WTC11 (cell line): ENCODE data around the gene EPGN. TPM values are rescaled to one million over a fixed set of nuclear protein-coding genes. Genes with fewer than 3 reads are reported as not detected.

ENCODE experiments used
- ATAC-seq: fragments of 200-7000 bp; cut with Tn5 transposase; 2 replicates; pipeline ENCODE4 v1.10.0; 2021; ENCODE audit warnings: mild to moderate bottlenecking, moderate library complexity
- CTCF ChIA-PET: fragments of 300-600 bp; sonication (Branson Sonifier 250); formaldehyde crosslinking; loops from one replicate; lab custom pipeline; 2021; ENCODE audit warnings: antibody characterized with exemption; lab: Charles Lee
- POLR2A ChIA-PET: fragments of 350-600 bp; sonication (Branson Sonifier 250); formaldehyde crosslinking; loops from one replicate; lab custom pipeline; 2021; ENCODE audit warnings: antibody characterized with exemption; lab: Charles Lee
- DNase-seq: peaks from one replicate; pipeline ENCODE4 v3.0.0; 2021; ENCODE audit warnings: low spot score
- H3K27ac Mint-ChIP-seq: 2 replicates; pipeline ENCODE4 v1.8.0; 2021; ENCODE audit warnings: mixed read lengths
- H3K27me3 Mint-ChIP-seq: 2 replicates; pipeline ENCODE4 v1.8.0; 2021; ENCODE audit warnings: low read depth, mild to moderate bottlenecking, moderate library complexity, mixed read lengths
- H3K36me3 Mint-ChIP-seq: 2 replicates; pipeline ENCODE4 v1.8.0; 2021; ENCODE audit warnings: mixed read lengths
- H3K4me1 Mint-ChIP-seq: 2 replicates; pipeline ENCODE4 v1.8.0; 2022; ENCODE audit warnings: mixed read lengths
- H3K4me3 Mint-ChIP-seq: 2 replicates; pipeline ENCODE4 v1.8.0; 2021; ENCODE audit warnings: mild to moderate bottlenecking, moderate library complexity, mixed read lengths
- H3K9me3 Mint-ChIP-seq: 2 replicates; pipeline ENCODE4 v1.8.0; 2021; ENCODE audit warnings: mixed read lengths
- CBFB ChIP-seq: sonication (generic); formaldehyde crosslinking; IDR thresholded peaks from 2 replicates; pipeline ENCODE4 v1.8.1; 2022; ENCODE audit warnings: mild to moderate bottlenecking, low read depth, missing genetic modification reagents
- ERG ChIP-seq: fragments of 250-450 bp; sonication (Bioruptor Pico); IDR thresholded peaks from 2 replicates; pipeline ENCODE4 v1.8.0; 2021; ENCODE audit warnings: mild to moderate bottlenecking
- ESRRA ChIP-seq: sonication (generic); formaldehyde crosslinking; IDR thresholded peaks from 2 replicates; pipeline ENCODE4 v1.8.1; 2022; ENCODE audit warnings: mild to moderate bottlenecking, missing genetic modification reagents, borderline replicate concordance
- ETV6 ChIP-seq: sonication (generic); formaldehyde crosslinking; IDR thresholded peaks from 2 replicates; pipeline ENCODE4 v1.8.1; 2022; ENCODE audit warnings: mild to moderate bottlenecking, missing genetic modification reagents
- GTF2I ChIP-seq: fragments of 250-450 bp; sonication (Bioruptor Pico); conservative IDR thresholded peaks from 2 replicates; pipeline ENCODE4 v1.4.0; 2021; ENCODE audit warnings: mild to moderate bottlenecking
- NFATC4 ChIP-seq: fragments of 250-450 bp; sonication (Bioruptor Pico); IDR thresholded peaks from 2 replicates; pipeline ENCODE4 v1.9.0; 2021; ENCODE audit warnings: mild to moderate bottlenecking
- PRRX2 ChIP-seq: fragments of 250-450 bp; sonication (Bioruptor Pico); IDR thresholded peaks from 2 replicates; pipeline ENCODE4 v1.8.0; 2021; ENCODE audit warnings: mild to moderate bottlenecking
- TCF7 ChIP-seq: sonication (generic); formaldehyde crosslinking; IDR thresholded peaks from 2 replicates; pipeline ENCODE4 v1.8.0; 2022; ENCODE audit warnings: mild to moderate bottlenecking, low read depth, missing genetic modification reagents, moderate library complexity
- TEAD4 ChIP-seq: sonication (generic); formaldehyde crosslinking; IDR thresholded peaks from 2 replicates; pipeline ENCODE4 v1.8.0; 2022; ENCODE audit warnings: mild to moderate bottlenecking, missing genetic modification reagents
- TP53 ChIP-seq: sonication (generic); formaldehyde crosslinking; IDR thresholded peaks from 2 replicates; pipeline ENCODE4 v1.8.1; 2023; ENCODE audit warnings: mild to moderate bottlenecking, missing genetic modification reagents
- ZBTB21 ChIP-seq: sonication (generic); formaldehyde crosslinking; IDR thresholded peaks from 2 replicates; pipeline ENCODE4 v1.8.1; 2023; ENCODE audit warnings: mild to moderate bottlenecking, missing genetic modification reagents, borderline replicate concordance
- ZNF121 ChIP-seq: sonication (generic); formaldehyde crosslinking; IDR thresholded peaks from 2 replicates; pipeline ENCODE4 v1.8.0; 2023; ENCODE audit warnings: missing genetic modification reagents
- ZNF423 ChIP-seq: fragments of 250-450 bp; sonication (Bioruptor Pico); IDR thresholded peaks from 2 replicates; pipeline ENCODE4 v2.1.2; 2022; ENCODE audit warnings: mild to moderate bottlenecking, moderate library complexity
- ZNF532 ChIP-seq: fragments of 250-450 bp; sonication (Bioruptor Pico); IDR thresholded peaks from 2 replicates; pipeline ENCODE4 v1.9.0; 2021; ENCODE audit warnings: mild to moderate bottlenecking, borderline replicate concordance
- total RNA-seq: library from RNA; stranded (reverse); gene quantifications from 3 replicates; pipeline ENCODE4 v1.2.3, GENCODE V29; 2021
- TF ChIP-seq, protein P1 (sequence below): sonication (generic); formaldehyde crosslinking; IDR thresholded peaks from 2 replicates; pipeline ENCODE4 v1.8.0; 2022; ENCODE audit warnings: mild to moderate bottlenecking, missing genetic modification reagents
- TF ChIP-seq, protein P2 (sequence below): sonication (generic); formaldehyde crosslinking; IDR thresholded peaks from 2 replicates; pipeline ENCODE4 v1.8.1; 2022; ENCODE audit warnings: low read depth, mild to moderate bottlenecking, moderate library complexity, missing genetic modification reagents, borderline replicate concordance
- TF ChIP-seq, protein P3 (sequence below): sonication (generic); formaldehyde crosslinking; IDR thresholded peaks from 2 replicates; pipeline ENCODE4 v1.8.0; 2022; ENCODE audit warnings: mild to moderate bottlenecking, missing genetic modification reagents
- TF ChIP-seq, protein P4 (sequence below): sonication (generic); formaldehyde crosslinking; IDR thresholded peaks from 2 replicates; pipeline ENCODE4 v1.8.1; 2023; ENCODE audit warnings: mild to moderate bottlenecking, missing genetic modification reagents, moderate library complexity
- TF ChIP-seq, protein P5 (sequence below): sonication (generic); formaldehyde crosslinking; IDR thresholded peaks from 2 replicates; pipeline ENCODE4 v1.8.1; 2023; ENCODE audit warnings: mild to moderate bottlenecking, missing genetic modification reagents, borderline replicate concordance
- TF ChIP-seq, protein P6 (sequence below): sonication (generic); formaldehyde crosslinking; IDR thresholded peaks from 2 replicates; pipeline ENCODE4 v1.8.1; 2023; ENCODE audit warnings: mild to moderate bottlenecking, missing genetic modification reagents, moderate library complexity

Gene EPGN
- total RNA-seq, 1 experiment from 2014 or later = not detected

- Mint-ChIP-seq H3K36me3 (peaks cover 2% of the 10 kb centered on the region; the same call in 1 of the 2 replicates), H3K9me3 (peaks cover 12% of the 10 kb centered on the region), H3K27ac (no peak overlapping the region), H3K4me3 (no peak overlapping the region), H3K27me3 (no peaks in the 10 kb centered on the region), H3K4me1 (peaks cover 16% of the 10 kb centered on the region)
- ChIA-PET POLR2A (no interaction called here), CTCF (no interaction called here)
- TF ChIP-seq TP53 (no peak), ESRRA (no peak), TCF7 (no peak), ERG (CRISPR knock-in tag) (no peak), CBFB (no peak), ZBTB21 (CRISPR knock-in tag) (no peak)
- TF ChIP-seq, protein P1, sequence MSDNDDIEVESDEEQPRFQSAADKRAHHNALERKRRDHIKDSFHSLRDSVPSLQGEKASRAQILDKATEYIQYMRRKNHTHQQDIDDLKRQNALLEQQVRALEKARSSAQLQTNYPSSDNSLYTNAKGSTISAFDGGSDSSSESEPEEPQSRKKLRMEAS (CRISPR knock-in tag) = no peak
- TF ChIP-seq, protein P2, sequence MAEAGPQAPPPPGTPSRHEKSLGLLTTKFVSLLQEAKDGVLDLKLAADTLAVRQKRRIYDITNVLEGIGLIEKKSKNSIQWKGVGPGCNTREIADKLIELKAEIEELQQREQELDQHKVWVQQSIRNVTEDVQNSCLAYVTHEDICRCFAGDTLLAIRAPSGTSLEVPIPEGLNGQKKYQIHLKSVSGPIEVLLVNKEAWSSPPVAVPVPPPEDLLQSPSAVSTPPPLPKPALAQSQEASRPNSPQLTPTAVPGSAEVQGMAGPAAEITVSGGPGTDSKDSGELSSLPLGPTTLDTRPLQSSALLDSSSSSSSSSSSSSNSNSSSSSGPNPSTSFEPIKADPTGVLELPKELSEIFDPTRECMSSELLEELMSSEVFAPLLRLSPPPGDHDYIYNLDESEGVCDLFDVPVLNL (CRISPR knock-in tag) = no peak
- TF ChIP-seq, protein P3, sequence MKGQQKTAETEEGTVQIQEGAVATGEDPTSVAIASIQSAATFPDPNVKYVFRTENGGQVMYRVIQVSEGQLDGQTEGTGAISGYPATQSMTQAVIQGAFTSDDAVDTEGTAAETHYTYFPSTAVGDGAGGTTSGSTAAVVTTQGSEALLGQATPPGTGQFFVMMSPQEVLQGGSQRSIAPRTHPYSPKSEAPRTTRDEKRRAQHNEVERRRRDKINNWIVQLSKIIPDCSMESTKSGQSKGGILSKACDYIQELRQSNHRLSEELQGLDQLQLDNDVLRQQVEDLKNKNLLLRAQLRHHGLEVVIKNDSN (CRISPR knock-in tag) = no peak
- DNase-seq (no peak), ATAC-seq (no peak)
Observed at GRCh38 chr4:74335341-74336021, 27.2 kb downstream of the EPGN start.

DNA sequence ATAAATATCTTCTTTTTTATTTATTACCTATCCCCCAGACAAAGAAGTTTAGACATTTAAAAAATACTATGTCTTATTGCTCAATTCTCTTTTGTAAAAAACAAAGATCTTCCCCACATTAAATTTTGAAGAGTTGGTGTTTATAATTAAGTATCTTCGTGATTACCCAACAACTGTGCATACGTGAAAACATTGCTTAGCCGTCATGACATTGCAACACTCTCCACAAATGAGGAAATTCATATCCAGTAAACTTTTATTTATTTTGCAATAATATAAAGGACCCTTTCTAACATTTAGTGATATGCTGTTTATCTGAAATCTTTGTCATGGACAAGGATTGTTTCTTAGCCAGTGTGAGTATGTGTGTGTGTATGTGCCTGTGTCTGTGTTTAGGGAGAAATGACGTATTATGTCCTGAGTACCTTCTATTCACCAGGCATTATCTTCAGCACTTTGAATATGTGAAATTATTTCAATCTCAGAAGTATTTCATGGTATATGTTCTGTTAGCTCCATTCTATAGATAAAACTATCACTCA lies 30.6 kb downstream of the EPGN start:
- CTCF ChIA-PET = no interaction called here
- Mint-ChIP-seq H3K4me3 (no peak overlapping the region), H3K4me1 (peaks cover 13% of the 10 kb centered on the region), H3K9me3 (peaks cover 44% of the 10 kb centered on the region), H3K36me3 (peaks cover 24% of the 10 kb centered on the region), H3K27ac (no peak overlapping the region), H3K27me3 (no peaks in the 10 kb centered on the region)
- POLR2A ChIA-PET = no interaction called here
- ATAC-seq (no peak), DNase-seq (no peak)
- TF ChIP-seq, protein P4, sequence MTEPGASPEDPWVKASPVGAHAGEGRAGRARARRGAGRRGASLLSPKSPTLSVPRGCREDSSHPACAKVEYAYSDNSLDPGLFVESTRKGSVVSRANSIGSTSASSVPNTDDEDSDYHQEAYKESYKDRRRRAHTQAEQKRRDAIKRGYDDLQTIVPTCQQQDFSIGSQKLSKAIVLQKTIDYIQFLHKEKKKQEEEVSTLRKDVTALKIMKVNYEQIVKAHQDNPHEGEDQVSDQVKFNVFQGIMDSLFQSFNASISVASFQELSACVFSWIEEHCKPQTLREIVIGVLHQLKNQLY = no peak
- TF ChIP-seq ETV6 (no peak), NFATC4 (CRISPR knock-in tag) (no peak), ESRRA (no peak), GTF2I (CRISPR knock-in tag) (no peak), ZNF423 (CRISPR knock-in tag) (no peak), ZNF532 (CRISPR knock-in tag) (no peak), TEAD4 (CRISPR knock-in tag) (no peak), ZNF121 (no peak), PRRX2 (CRISPR knock-in tag) (no peak)
- TF ChIP-seq, protein P5, sequence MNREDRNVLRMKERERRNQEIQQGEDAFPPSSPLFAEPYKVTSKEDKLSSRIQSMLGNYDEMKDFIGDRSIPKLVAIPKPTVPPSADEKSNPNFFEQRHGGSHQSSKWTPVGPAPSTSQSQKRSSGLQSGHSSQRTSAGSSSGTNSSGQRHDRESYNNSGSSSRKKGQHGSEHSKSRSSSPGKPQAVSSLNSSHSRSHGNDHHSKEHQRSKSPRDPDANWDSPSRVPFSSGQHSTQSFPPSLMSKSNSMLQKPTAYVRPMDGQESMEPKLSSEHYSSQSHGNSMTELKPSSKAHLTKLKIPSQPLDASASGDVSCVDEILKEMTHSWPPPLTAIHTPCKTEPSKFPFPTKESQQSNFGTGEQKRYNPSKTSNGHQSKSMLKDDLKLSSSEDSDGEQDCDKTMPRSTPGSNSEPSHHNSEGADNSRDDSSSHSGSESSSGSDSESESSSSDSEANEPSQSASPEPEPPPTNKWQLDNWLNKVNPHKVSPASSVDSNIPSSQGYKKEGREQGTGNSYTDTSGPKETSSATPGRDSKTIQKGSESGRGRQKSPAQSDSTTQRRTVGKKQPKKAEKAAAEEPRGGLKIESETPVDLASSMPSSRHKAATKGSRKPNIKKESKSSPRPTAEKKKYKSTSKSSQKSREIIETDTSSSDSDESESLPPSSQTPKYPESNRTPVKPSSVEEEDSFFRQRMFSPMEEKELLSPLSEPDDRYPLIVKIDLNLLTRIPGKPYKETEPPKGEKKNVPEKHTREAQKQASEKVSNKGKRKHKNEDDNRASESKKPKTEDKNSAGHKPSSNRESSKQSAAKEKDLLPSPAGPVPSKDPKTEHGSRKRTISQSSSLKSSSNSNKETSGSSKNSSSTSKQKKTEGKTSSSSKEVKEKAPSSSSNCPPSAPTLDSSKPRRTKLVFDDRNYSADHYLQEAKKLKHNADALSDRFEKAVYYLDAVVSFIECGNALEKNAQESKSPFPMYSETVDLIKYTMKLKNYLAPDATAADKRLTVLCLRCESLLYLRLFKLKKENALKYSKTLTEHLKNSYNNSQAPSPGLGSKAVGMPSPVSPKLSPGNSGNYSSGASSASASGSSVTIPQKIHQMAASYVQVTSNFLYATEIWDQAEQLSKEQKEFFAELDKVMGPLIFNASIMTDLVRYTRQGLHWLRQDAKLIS (CRISPR knock-in tag) = no peak
- TF ChIP-seq, protein P6, sequence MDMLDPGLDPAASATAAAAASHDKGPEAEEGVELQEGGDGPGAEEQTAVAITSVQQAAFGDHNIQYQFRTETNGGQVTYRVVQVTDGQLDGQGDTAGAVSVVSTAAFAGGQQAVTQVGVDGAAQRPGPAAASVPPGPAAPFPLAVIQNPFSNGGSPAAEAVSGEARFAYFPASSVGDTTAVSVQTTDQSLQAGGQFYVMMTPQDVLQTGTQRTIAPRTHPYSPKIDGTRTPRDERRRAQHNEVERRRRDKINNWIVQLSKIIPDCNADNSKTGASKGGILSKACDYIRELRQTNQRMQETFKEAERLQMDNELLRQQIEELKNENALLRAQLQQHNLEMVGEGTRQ (CRISPR knock-in tag) = no peak
